ENCODE data around the gene UBXN10.

UBXN10 gene

GRCh38 chr1:20184481-20184900, 1.4 kb upstream of the UBXN10 start:
- no peak for DNase-seq

GRCh38 chr1:20184997-20185833, 681 bp upstream of the UBXN10 start:
- DNase-seq, result no peak

GRCh38 chr1:20187103-20187812, 1.4 kb downstream of the UBXN10 start:
- peak; percentile 86 for DNase-seq

GRCh38 chr1:20187813-20188454, 2.0 kb downstream of the UBXN10 start:
- no peak for DNase-seq

GRCh38 chr1:20188455-20188817, 2.5 kb downstream of the UBXN10 start:
- no peak for DNase-seq

GRCh38 chr1:20189664-20190063, 3.8 kb downstream of the UBXN10 start:
- no peak for DNase-seq

GRCh38 chr1:20190256-20191160, 4.6 kb downstream of the UBXN10 start:
- no peak for DNase-seq

- no peak for DNase-seq
Observed at GRCh38 chr1:20191266-20191825, 5.5 kb downstream of the UBXN10 start.

- no peak for DNase-seq
Observed at GRCh38 chr1:20192364-20192763, 6.5 kb downstream of the UBXN10 start.

- no peak for DNase-seq
Observed at GRCh38 chr1:20192871-20193411, 7.0 kb downstream of the UBXN10 start.

- peak; percentile 28 for DNase-seq
Observed at GRCh38 chr1:20194224-20194623, 8.3 kb downstream of the UBXN10 start.

GRCh38 chr1:20194757-20195461, 9.0 kb downstream of the UBXN10 start:
- DNase-seq, result peak; percentile 35

- DNase-seq, result no peak
Observed at GRCh38 chr1:20195462-20195780, 9.5 kb downstream of the UBXN10 start.

GRCh38 chr1:20197329-20197791, 11.5 kb downstream of the UBXN10 start:
- DNase-seq, result no peak

- DNase-seq, result no peak
Observed at GRCh38 chr1:20198296-20198695, 12.4 kb downstream of the UBXN10 start.

- no peak for DNase-seq
Observed at GRCh38 chr1:20198918-20199317, 13.0 kb downstream of the UBXN10 start.

GRCh38 chr1:20199403-20199802, 13.5 kb downstream of the UBXN10 start:
- DNase-seq, result no peak

GRCh38 chr1:20199840-20200239, 13.9 kb downstream of the UBXN10 start:
- no peak for DNase-seq

- DNase-seq, result no peak
Observed at GRCh38 chr1:20200966-20201365, 15.1 kb downstream of the UBXN10 start.

- no peak for DNase-seq
Observed at GRCh38 chr1:20202166-20202565, 16.3 kb downstream of the UBXN10 start.

GRCh38 chr1:20207546-20207945, 21.6 kb downstream of the UBXN10 start:
- no peak for DNase-seq

GRCh38 chr1:20209471-20209870, 23.6 kb downstream of the UBXN10 start:
- DNase-seq, result no peak
